T-helper 2 cell treated with Interferon-gamma antibody and Interleukin-4, amounts not matched to agents 5 μg/mL and 100 μg/mL, for 36 hours (primary cell): ENCODE results near the gene NRP1.
"Not testable (repeated sequence)": the region's sequence is repeated elsewhere in the genome, so short reads cannot be mapped to it uniquely, and the experiment has no call there.

ENCODE experiments used
- DNase-seq: peaks from one replicate; pipeline ENCODE4 v3.0.0; 2021; ENCODE audit warnings: low spot score
- H3K27ac Mint-ChIP-seq: one replicate; pipeline ENCODE4 v1.8.0; 2021; ENCODE audit warnings: mild to moderate bottlenecking, mixed read lengths
- H3K27me3 Mint-ChIP-seq: one replicate; pipeline ENCODE4 v1.8.0; 2021; ENCODE audit warnings: low read depth, mixed read lengths
- H3K36me3 Mint-ChIP-seq: one replicate; pipeline ENCODE4 v1.8.0; 2021; ENCODE audit warnings: low read depth, mixed read lengths
- H3K4me1 Mint-ChIP-seq: one replicate; pipeline ENCODE4 v1.8.0; 2021; ENCODE audit warnings: low read depth, mixed read lengths
- H3K4me3 Mint-ChIP-seq: one replicate; pipeline ENCODE4 v1.8.0; 2022; ENCODE audit warnings: mild to moderate bottlenecking, moderate library complexity, mixed read lengths
- H3K9me3 Mint-ChIP-seq: one replicate; pipeline ENCODE4 v1.8.0; 2021; ENCODE audit warnings: mixed read lengths

Gene NRP1

GRCh38 chr10:33334153-33334804 is at the start of gene NRP1:
Gene NRP1, minus strand, starts transcription at chr10:33334667. Its CDS starts 285 bp downstream, at chr10:33334382.
- peaks cover 3% of the 10 kb centered on the region for H3K36me3 Mint-ChIP-seq
- H3K4me3 Mint-ChIP-seq: peak within 1 kb of the TSS; percentile 82
- peaks cover 19% of the 10 kb centered on the region for H3K4me1 Mint-ChIP-seq
- peak within 1 kb of the TSS; percentile 17 for H3K27ac Mint-ChIP-seq
- H3K27me3 Mint-ChIP-seq: peaks cover 75% of the 10 kb centered on the region
- DNase-seq: no peak
- no peaks in the 10 kb centered on the region for H3K9me3 Mint-ChIP-seq

- not testable (repeated sequence) for DNase-seq, H3K27me3 Mint-ChIP-seq, H3K36me3 Mint-ChIP-seq, H3K27ac Mint-ChIP-seq, H3K9me3 Mint-ChIP-seq, H3K4me1 Mint-ChIP-seq, H3K4me3 Mint-ChIP-seq
Observed at GRCh38 chr10:33384201-33384600, 49.7 kb upstream of the NRP1 start.

DNA sequence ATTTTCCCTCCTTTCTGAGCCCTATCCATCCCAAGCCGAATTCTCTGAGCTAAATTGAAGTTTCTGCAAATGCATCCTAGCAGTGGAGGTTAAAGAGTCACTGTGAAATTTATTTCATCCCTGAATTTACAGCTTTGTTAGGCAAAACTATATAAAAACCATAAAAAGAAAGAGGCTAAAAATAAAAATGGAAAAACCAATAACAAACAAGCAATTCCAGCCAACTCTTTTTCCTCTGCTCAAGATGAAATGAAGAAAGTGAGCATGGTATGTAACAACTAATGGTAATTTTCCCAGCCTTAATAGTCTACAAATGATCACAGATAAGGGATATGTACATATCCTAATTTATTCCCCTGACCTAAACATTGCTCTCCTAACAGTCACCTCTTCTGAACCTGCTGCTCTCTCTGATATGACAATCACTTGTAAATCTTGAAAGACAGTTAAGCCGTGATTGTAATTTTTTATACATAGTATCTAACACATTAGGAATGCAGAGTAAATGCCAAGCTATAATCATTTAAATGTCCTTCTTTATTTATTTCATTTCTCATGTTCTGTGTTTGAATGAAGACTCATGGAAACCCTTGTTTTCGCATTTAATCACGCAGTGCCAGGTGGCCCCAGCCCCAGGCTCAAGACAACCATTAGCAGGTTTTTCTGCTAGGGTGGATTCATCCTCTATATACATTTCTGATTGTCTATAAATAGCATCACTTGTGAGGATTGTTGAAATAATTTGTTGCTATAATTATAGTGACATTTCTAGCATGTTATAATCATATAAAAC is 48.6 kb upstream of the NRP1 start:
- Mint-ChIP-seq H3K36me3 (no peaks in the 10 kb centered on the region), H3K27me3 (peaks cover 4% of the 10 kb centered on the region), H3K4me3 (no peak overlapping the region), H3K9me3 (no peaks in the 10 kb centered on the region), H3K27ac (no peak overlapping the region), H3K4me1 (no peaks in the 10 kb centered on the region)
- no peak for DNase-seq

DNA sequence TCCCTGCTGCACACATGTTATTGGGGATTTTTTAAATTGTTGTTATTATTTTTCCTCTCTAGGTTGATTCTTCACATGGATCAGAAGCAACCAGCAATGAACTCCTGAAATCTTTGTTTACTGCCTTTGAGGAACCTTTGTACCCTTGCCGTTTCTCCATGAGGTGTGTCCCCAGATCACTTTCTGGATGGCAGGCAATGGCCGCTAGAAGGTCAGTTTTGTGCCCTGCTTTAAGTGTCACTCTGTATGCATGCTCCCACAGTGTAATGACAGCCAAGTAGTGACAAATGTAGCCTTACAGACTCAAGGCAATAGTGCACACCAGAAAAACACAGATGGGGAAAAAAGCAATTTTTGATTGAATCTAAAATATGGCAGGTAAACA is 47.7 kb upstream of the NRP1 start:
- DNase-seq: no peak
- H3K27ac Mint-ChIP-seq: no peak overlapping the region
- H3K4me1 Mint-ChIP-seq: peaks cover 5% of the 10 kb centered on the region
- no peaks in the 10 kb centered on the region for H3K9me3 Mint-ChIP-seq
- no peaks in the 10 kb centered on the region for H3K36me3 Mint-ChIP-seq
- H3K4me3 Mint-ChIP-seq: no peak overlapping the region
- peaks cover 4% of the 10 kb centered on the region for H3K27me3 Mint-ChIP-seq

DNA sequence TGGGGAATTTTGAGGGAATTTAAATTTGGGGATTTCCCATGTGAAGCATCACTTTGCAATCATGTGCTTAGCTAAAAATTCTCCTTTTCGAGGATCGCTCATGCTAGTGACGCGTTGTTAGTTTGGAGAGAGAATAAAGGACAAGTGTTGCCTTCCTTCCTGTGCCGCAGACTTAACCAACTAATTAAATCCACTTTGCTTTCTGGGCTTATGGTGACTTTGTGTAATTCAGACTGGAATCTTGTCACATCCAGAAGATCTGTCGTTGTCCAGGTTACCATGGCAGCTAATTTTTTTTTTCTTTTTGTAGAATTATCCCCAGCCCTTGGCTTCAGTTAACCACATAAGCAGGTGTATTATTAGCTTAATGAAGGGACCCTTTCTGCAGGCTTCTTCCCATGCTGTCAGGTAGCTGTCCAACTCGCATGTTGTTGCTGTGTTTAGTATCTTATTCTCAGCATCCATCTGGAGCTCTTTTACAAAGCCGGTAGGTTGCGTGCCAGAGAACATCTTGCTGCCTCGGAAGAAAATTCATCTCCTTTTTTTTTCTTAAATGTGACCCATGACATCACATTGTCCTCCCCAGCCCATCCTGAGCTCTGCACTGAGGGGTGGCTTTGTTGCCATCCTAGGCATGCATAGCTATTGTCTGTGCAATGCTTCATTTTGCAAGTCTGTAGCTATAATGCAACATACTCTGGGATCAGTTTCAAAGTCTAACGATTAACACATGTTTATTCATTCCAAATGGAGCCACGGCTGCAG is 47.2 kb upstream of the NRP1 start:
- Mint-ChIP-seq H3K4me3 (no peak overlapping the region), H3K27me3 (peaks cover 4% of the 10 kb centered on the region)
- no peak for DNase-seq

GRCh38 chr10:33377658-33378025 is 43.2 kb upstream of the NRP1 start:
- Mint-ChIP-seq H3K27me3 (peaks cover 2% of the 10 kb centered on the region), H3K9me3 (no peaks in the 10 kb centered on the region), H3K4me3 (no peak overlapping the region), H3K36me3 (no peaks in the 10 kb centered on the region), H3K4me1 (peaks cover 8% of the 10 kb centered on the region), H3K27ac (no peak overlapping the region)
- DNase-seq: no peak

More for the DNA sequence above, 47.2 kb upstream of the NRP1 start:
- Mint-ChIP-seq H3K4me1 (peaks cover 8% of the 10 kb centered on the region), H3K9me3 (no peaks in the 10 kb centered on the region), H3K27ac (no peak overlapping the region), H3K36me3 (no peaks in the 10 kb centered on the region)

- H3K4me1 Mint-ChIP-seq: peaks cover 8% of the 10 kb centered on the region
- no peaks in the 10 kb centered on the region for H3K36me3 Mint-ChIP-seq
- H3K4me3 Mint-ChIP-seq: no peak overlapping the region
- H3K27ac Mint-ChIP-seq: no peak overlapping the region
- H3K27me3 Mint-ChIP-seq: peaks cover 2% of the 10 kb centered on the region
- peak; percentile 11 for DNase-seq
- H3K9me3 Mint-ChIP-seq: no peaks in the 10 kb centered on the region
Observed at GRCh38 chr10:33376976-33377657, 42.6 kb upstream of the NRP1 start.

DNA sequence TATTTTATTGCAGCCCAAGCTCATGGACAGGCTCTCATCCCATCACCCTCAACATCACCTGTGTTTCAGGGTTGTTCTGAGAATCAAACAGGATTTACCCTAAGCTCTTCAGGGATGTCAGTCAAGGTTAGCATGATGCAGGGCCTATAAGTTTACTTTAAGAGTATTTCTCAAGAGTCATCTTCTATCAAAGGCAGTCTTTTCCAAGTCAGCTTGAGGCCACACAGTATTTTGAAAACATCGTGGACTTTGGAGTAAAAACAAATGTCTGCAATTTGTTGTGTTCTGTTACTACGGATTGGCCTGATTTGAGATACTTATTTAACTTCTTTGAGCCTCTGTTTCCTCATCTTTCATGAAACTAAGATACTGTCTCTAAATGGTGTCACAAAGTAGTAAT is 42.0 kb upstream of the NRP1 start:
- Mint-ChIP-seq H3K27ac (no peak overlapping the region), H3K9me3 (no peaks in the 10 kb centered on the region), H3K36me3 (no peaks in the 10 kb centered on the region), H3K4me3 (no peak overlapping the region), H3K27me3 (no peaks in the 10 kb centered on the region), H3K4me1 (peaks cover 8% of the 10 kb centered on the region)
- DNase-seq: no peak

- no peaks in the 10 kb centered on the region for H3K27me3 Mint-ChIP-seq
- H3K36me3 Mint-ChIP-seq: no peaks in the 10 kb centered on the region
- peaks cover 12% of the 10 kb centered on the region for H3K9me3 Mint-ChIP-seq
- H3K4me1 Mint-ChIP-seq: peaks cover 8% of the 10 kb centered on the region
- H3K27ac Mint-ChIP-seq: no peak overlapping the region
- H3K4me3 Mint-ChIP-seq: no peak overlapping the region
- no peak for DNase-seq
Observed at GRCh38 chr10:33373263-33373662, 38.8 kb upstream of the NRP1 start.

GRCh38 chr10:33371234-33371633 is 36.8 kb upstream of the NRP1 start:
- H3K4me3 Mint-ChIP-seq: no peak overlapping the region

GRCh38 chr10:33370434-33370930 is 36.0 kb upstream of the NRP1 start:
- no peaks in the 10 kb centered on the region for H3K36me3 Mint-ChIP-seq
- peaks cover 30% of the 10 kb centered on the region for H3K9me3 Mint-ChIP-seq
- H3K4me1 Mint-ChIP-seq: peaks cover 7% of the 10 kb centered on the region

More at GRCh38 chr10:33371234-33371633, 36.8 kb upstream of the NRP1 start:
- no peaks in the 10 kb centered on the region for H3K36me3 Mint-ChIP-seq
- no peaks in the 10 kb centered on the region for H3K27me3 Mint-ChIP-seq
- H3K27ac Mint-ChIP-seq: no peak overlapping the region
- DNase-seq: no peak
- H3K9me3 Mint-ChIP-seq: peaks cover 26% of the 10 kb centered on the region
- H3K4me1 Mint-ChIP-seq: peaks cover under 1% of the 10 kb centered on the region

DNA sequence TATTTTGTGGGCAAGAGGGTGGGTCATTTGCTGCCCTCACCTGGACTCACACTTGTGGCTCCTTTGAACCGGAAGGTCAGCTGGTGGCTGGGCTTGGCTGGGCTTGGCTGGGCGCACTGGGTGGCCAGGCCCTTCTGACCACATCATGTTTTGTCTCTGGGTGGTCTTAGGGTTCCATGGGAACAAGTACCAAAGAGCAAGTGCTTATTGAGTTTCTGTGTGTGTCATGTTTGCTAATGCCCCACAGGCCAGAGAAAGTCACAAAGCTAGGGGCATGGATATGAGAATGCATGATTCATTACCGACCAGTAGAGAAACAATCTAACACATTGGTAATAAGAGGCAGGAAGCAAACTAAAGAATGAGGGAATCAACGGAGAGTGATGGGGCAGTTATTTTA is 33.6 kb upstream of the NRP1 start:
- Mint-ChIP-seq H3K27me3 (no peaks in the 10 kb centered on the region), H3K4me3 (no peak overlapping the region), H3K36me3 (no peaks in the 10 kb centered on the region), H3K27ac (no peak overlapping the region), H3K9me3 (peaks cover 35% of the 10 kb centered on the region), H3K4me1 (peaks cover 19% of the 10 kb centered on the region)
- no peak for DNase-seq

More at GRCh38 chr10:33370434-33370930, 36.0 kb upstream of the NRP1 start:
- Mint-ChIP-seq H3K27me3 (no peaks in the 10 kb centered on the region), H3K4me3 (no peak overlapping the region), H3K27ac (no peak overlapping the region)
- no peak for DNase-seq

DNA sequence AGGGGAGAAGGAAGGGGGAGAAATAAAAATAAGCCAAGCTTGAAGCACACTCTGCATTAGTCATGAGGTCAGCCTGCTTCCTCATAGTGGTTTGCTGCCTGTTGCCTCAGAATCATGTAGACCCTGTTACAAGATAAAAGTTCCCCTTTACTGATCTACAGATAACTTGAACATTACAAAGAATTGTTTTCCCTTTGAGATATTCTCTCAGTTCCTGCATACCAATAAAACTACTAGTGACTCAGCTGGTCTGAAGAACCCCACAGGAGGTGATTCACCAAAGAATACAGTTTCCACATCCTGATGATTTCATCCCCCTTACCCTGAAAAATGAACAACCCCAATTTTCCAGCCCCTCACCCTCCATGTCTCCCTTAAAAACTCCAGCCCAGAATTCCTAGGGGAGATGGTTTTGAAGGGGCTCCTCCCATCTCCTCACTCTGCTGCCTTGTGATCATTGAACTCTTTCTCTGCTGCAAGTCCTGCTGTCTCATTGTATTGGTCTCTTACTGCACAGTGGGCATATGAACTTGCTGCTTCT is 31.5 kb upstream of the NRP1 start:
- no peaks in the 10 kb centered on the region for H3K27me3 Mint-ChIP-seq
- peak overlapping the region; percentile 58 for H3K27ac Mint-ChIP-seq
- DNase-seq: peak; percentile 58
- H3K9me3 Mint-ChIP-seq: peaks cover 41% of the 10 kb centered on the region
- peak overlapping the region; percentile 27 for H3K4me3 Mint-ChIP-seq
- peaks cover 2% of the 10 kb centered on the region for H3K36me3 Mint-ChIP-seq
- H3K4me1 Mint-ChIP-seq: peaks cover 20% of the 10 kb centered on the region
